Measurements from ENCODE around the gene CCDC13. TPM values are rescaled to one million over a fixed set of nuclear protein-coding genes. Genes with fewer than 3 reads are reported as not detected.

The CCDC13 gene
- total and polyA plus RNA-seq, 2 experiments from 2014 or later, result 0.27 to 0.45 TPM

DNA sequence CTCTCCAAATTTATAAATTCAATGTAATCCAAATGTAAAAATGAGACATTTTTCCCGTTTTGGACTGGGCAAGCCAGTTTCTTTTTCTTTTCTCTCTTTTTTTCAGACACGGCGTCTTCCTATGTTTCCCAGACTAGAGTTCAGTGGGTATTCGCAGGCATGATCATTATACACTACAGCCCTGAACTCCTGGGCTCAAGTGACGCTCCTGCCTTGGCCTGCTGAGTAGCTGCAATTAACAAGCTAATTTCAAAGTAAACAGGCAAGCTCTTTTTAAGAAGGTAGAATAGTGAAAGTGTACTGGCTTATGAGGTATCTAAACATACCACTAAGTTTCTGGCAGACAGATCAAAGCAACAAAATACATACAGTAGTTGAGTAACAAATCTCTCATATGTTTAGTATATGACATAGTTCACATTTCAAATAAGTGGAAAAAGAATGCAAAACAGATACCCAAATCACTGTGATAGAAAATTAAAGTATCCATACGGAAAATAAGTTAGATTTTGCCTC lies 17.7 kb upstream of the CCDC13 start (continued):
- TF ChIP-seq, protein P1, sequence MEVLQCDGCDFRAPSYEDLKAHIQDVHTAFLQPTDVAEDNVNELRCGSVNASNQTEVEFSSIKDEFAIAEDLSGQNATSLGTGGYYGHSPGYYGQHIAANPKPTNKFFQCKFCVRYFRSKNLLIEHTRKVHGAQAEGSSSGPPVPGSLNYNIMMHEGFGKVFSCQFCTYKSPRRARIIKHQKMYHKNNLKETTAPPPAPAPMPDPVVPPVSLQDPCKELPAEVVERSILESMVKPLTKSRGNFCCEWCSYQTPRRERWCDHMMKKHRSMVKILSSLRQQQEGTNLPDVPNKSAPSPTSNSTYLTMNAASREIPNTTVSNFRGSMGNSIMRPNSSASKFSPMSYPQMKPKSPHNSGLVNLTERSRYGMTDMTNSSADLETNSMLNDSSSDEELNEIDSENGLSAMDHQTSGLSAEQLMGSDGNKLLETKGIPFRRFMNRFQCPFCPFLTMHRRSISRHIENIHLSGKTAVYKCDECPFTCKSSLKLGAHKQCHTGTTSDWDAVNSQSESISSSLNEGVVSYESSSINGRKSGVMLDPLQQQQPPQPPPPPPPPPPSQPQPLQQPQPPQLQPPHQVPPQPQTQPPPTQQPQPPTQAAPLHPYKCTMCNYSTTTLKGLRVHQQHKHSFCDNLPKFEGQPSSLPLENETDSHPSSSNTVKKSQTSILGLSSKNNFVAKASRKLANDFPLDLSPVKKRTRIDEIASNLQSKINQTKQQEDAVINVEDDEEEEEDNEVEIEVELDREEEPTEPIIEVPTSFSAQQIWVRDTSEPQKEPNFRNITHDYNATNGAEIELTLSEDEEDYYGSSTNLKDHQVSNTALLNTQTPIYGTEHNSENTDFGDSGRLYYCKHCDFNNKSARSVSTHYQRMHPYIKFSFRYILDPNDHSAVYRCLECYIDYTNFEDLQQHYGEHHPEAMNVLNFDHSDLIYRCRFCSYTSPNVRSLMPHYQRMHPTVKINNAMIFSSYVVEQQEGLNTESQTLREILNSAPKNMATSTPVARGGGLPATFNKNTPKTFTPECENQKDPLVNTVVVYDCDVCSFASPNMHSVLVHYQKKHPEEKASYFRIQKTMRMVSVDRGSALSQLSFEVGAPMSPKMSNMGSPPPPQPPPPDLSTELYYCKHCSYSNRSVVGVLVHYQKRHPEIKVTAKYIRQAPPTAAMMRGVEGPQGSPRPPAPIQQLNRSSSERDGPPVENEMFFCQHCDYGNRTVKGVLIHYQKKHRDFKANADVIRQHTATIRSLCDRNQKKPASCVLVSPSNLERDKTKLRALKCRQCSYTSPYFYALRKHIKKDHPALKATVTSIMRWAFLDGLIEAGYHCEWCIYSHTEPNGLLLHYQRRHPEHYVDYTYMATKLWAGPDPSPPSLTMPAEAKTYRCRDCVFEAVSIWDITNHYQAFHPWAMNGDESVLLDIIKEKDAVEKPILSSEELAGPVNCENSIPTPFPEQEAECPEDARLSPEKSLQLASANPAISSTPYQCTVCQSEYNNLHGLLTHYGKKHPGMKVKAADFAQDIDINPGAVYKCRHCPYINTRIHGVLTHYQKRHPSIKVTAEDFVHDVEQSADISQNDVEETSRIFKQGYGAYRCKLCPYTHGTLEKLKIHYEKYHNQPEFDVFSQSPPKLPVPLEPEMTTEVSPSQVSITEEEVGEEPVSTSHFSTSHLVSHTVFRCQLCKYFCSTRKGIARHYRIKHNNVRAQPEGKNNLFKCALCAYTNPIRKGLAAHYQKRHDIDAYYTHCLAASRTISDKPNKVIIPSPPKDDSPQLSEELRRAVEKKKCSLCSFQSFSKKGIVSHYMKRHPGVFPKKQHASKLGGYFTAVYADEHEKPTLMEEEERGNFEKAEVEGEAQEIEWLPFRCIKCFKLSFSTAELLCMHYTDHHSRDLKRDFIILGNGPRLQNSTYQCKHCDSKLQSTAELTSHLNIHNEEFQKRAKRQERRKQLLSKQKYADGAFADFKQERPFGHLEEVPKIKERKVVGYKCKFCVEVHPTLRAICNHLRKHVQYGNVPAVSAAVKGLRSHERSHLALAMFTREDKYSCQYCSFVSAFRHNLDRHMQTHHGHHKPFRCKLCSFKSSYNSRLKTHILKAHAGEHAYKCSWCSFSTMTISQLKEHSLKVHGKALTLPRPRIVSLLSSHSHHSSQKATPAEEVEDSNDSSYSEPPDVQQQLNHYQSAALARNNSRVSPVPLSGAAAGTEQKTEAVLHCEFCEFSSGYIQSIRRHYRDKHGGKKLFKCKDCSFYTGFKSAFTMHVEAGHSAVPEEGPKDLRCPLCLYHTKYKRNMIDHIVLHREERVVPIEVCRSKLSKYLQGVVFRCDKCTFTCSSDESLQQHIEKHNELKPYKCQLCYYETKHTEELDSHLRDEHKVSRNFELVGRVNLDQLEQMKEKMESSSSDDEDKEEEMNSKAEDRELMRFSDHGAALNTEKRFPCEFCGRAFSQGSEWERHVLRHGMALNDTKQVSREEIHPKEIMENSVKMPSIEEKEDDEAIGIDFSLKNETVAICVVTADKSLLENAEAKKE (CRISPR knock-in tag; IDR thresholded peaks at IDR 0.05), result no peak
- TF ChIP-seq JUNB (IDR thresholded peaks at IDR 0.05; ENCODE audit: unreplicated experiment) (no peak), NANOG (IDR thresholded peaks at IDR 0.05; ENCODE audit: borderline replicate concordance) (no peak), ZNF331 (CRISPR knock-in tag; IDR thresholded peaks at IDR 0.05; ENCODE audit: low read depth) (no peak)

DNA sequence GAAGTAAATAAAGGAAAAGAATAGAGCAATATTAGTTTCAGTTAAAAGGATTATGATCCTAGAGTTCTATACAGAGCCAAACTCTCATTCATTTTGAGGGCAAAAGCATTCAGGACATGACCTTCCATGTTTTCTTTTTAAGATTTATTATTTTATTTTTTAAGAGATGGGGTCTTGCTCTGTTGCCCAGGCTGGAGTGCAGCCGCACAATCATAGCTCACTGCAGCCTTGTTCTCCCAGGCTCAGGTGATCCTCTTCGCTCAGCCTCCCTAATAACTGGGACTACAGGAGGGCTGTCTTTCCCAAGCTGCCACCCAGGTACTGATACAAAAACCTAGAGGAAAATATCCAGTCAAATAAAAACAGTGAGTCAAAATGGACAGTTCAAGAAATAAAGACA lies 13.6 kb upstream of the CCDC13 start:
- no peaks in the 10 kb centered on the region for H3K9me3 Mint-ChIP-seq
- Histone ChIP-seq H3K27ac (ENCODE audit: low read depth) (no peak overlapping the region), H3K79me2 (replicated peaks; ENCODE audit: insufficient read depth) (peaks cover 29% of the 10 kb centered on the region), H3K9me2 (ENCODE audit: insufficient read depth) (no peaks in the 10 kb centered on the region), H3K27me3 (ENCODE audit: insufficient read depth) (no peaks in the 10 kb centered on the region), H4K20me1 (replicated peaks; ENCODE audit: insufficient read depth) (peaks cover 15% of the 10 kb centered on the region), H3F3A (replicated peaks; ENCODE audit: low read depth) (no peaks in the 10 kb centered on the region), H3K36me3 (ENCODE audit: insufficient read depth) (peaks cover 17% of the 10 kb centered on the region; the same call in 1 of the 2 replicates), H3K4me1 (ENCODE audit: insufficient read depth) (no peaks in the 10 kb centered on the region), H3K4me2 (no peak overlapping the region), H2AFZ (no peak overlapping the region), H3K4me3 (no peak overlapping the region)
- H3K27ac Mint-ChIP-seq, result no peak overlapping the region
- TF ChIP-seq EZH2phosphoT487 (IDR thresholded peaks at IDR 0.05; ENCODE audit: unreplicated experiment), result no peak
- no peak for DNase-seq (ENCODE audit: low spot score)
- H3K36me3 Mint-ChIP-seq (ENCODE audit: low read depth), result peaks cover 48% of the 10 kb centered on the region; the same call in 2 of the 3 replicates
- no peaks in the 10 kb centered on the region for H3K27me3 Mint-ChIP-seq (ENCODE audit: insufficient read depth, low read depth, poor library complexity)
- no peak overlapping the region for H3K4me3 Mint-ChIP-seq
- no peak for ATAC-seq
- H3K4me1 Mint-ChIP-seq, result no peaks in the 10 kb centered on the region
